ENCODE results near the gene NUTM2G.
"Not testable (repeated sequence)": the region's sequence is repeated elsewhere in the genome, so short reads cannot be mapped to it uniquely, and the experiment has no call there.

The NUTM2G gene, protein sequence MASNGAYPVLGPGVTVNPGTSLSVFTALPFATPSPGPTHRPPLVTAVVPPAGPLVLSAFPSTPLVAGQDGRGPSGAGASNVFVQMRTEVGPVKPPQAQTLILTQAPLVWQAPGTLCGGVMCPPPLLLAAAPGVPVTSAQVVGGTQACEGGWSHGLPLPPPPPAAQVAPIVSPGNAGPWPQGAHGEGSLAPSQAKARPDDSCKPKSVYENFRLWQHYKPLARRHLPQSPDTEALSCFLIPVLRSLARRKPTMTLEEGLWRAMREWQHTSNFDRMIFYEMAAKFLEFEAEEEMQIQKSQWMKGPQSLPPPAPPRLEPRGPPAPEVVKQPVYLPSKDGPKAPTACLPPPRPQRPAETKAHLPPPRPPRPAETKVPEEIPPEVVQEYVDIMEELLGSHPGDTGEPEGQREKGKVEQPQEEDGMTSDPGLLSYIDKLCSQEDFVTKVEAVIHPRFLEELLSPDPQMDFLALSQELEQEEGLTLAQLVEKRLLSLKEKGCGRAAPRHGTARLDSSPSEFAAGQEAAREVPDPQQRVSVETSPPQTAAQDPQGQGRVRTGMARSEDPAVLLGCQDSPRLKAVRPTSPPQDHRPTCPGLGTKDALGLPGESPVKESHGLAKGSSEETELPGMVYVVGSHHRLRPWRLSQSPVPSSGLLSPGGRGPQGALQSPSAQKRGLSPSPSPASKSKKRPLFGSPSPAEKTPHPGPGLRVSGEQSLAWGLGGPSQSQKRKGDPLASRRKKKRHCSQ

DNA sequence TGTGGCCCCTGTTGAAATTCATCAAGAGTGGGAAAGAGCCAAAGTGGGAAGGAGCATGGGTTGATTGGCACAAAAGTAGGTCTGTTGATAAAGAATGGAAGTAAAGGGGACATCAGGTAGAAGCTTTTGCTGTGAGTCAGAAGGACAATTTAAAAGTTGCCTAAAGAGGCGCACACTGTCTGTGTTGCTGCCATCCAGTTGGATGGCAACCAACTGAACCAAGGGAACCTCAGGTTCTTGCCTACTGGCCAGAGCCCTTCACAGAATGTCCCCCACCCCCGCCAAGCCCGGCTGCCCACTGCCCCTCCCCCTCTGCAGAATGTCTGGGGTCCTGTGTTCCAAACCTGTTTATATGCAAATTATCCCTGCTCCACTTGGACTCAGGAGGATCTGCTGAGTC, at the start of gene NUTM2G:
NUTM2G (plus strand) TSS at position 301 of the 400 bp plus-strand sequence. CDS start 182 bp downstream, outside the sequence.
- H3K4me3 ChIP-seq; DNase-seq (ENCODE audit: low spot score in 2 of 2); H3K36me3 ChIP-seq (replicated peaks); H3K27me3 ChIP-seq (ENCODE audit: low read depth); in situ Hi-C loops (cut with MboI; ENCODE audit: low sequenced_read_pairs); H3K9me3 ChIP-seq; H3K4me1 ChIP-seq: not testable (repeated sequence)

DNA sequence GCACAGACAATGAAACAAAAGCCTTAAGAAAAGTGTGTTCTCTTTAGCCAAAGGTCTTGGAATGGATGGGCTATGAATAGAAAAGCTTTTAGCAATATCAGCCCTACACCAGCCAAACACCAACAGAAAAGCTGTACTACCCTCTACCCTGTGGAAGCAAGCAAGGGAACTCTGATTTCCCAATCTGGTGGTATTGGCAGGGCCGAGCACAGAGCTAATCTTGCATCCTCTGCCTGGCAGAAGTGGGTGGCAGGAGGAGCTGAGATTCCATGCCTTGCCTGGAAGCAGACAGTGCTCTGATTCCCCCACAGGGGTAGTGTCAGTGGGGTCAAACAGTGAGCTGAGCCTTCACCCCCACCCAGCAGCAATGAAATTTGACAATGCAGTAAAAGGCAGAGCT, 44.7 kb upstream of the NUTM2G start:
- H3K36me3 ChIP-seq (replicated peaks), result no peaks in the 10 kb centered on the region
- no peak overlapping the region for H3K4me3 ChIP-seq
- in situ Hi-C loops (cut with MboI; ENCODE audit: low sequenced_read_pairs), result no loop called here
- no peak for DNase-seq (ENCODE audit: low spot score in 2 of 2)
- no peaks in the 10 kb centered on the region for H3K27me3 ChIP-seq (ENCODE audit: low read depth)
- H3K9me3 ChIP-seq, result no peaks in the 10 kb centered on the region
- no peaks in the 10 kb centered on the region for H3K4me1 ChIP-seq

DNA sequence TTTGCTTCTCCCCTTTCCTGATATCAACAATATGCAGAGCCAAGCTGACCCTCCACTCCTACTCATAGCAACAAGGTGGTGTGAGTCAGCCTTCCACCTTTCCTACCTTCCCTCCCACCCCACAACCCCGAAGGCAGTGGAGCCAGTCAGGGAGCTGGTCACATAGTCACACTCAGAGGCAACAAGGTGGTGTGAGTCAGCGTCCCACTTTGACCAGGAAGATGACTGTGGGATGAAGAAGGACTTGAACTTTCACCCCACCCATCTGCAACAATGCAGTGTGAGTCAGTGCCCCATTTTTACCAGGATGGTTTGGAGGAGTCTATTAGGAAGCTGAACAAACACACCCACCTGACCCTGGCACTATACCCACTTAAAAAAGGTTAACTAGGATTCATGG, 44.2 kb upstream of the NUTM2G start:
- H3K9me3 ChIP-seq, result no peaks in the 10 kb centered on the region
- no peak overlapping the region for H3K4me3 ChIP-seq
- no peak for DNase-seq (ENCODE audit: low spot score in 2 of 2)
- no peaks in the 10 kb centered on the region for H3K27me3 ChIP-seq (ENCODE audit: low read depth)
- no peaks in the 10 kb centered on the region for H3K36me3 ChIP-seq (replicated peaks)
- no peaks in the 10 kb centered on the region for H3K4me1 ChIP-seq
- in situ Hi-C loops (cut with MboI; ENCODE audit: low sequenced_read_pairs), result no loop called here

DNA sequence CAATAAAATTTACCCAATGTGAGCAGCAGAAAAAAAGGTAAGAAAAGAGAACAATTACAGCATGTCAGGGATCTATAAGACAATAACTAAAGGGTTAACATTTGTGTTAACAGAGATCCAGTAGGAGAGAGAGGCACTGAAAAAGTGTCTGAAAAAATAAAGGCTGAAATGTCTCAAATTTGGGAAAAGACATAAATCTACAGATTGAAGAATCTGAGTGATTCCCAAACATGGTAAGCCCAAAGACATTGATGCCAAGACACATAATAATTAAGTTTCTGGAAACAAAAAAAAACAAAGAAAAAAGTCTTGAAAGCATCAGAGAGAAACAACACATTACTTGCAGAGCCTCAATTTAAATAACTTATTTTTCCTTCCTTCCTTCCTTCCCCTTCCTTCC, 43.2 kb upstream of the NUTM2G start:
- Histone ChIP-seq H3K36me3 (replicated peaks) (no peaks in the 10 kb centered on the region), H3K27me3 (ENCODE audit: low read depth) (no peaks in the 10 kb centered on the region), H3K4me1 (no peaks in the 10 kb centered on the region), H3K9me3 (no peaks in the 10 kb centered on the region), H3K4me3 (no peak overlapping the region)
- in situ Hi-C loops (cut with MboI; ENCODE audit: low sequenced_read_pairs), result no loop called here
- DNase-seq (ENCODE audit: low spot score in 2 of 2), result no peak

DNA sequence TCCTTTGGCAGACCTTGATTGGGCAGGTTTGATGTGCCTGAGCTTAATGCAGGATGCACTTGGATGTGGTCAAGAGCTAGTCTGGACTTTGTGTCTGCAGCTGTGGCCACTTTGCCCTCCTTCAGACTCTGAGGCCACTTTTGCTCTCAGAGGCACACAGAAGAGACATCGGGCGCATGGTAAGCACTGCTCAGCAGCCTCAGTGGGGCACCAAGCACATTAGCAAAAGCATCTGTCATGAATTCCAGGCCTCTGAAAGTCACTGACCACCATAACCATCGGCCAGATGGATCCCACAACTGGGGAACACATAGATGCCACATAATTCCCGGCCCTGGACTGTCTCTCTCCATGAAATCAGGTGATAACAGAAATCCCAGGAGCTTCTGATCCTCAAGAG, 40.1 kb upstream of the NUTM2G start:
- no peaks in the 10 kb centered on the region for H3K4me1 ChIP-seq
- H3K27me3 ChIP-seq (ENCODE audit: low read depth), result no peaks in the 10 kb centered on the region
- H3K4me3 ChIP-seq, result no peak overlapping the region
- in situ Hi-C loops (cut with MboI; ENCODE audit: low sequenced_read_pairs), result no loop called here
- no peak for DNase-seq (ENCODE audit: low spot score in 2 of 2)
- H3K9me3 ChIP-seq, result no peaks in the 10 kb centered on the region
- no peaks in the 10 kb centered on the region for H3K36me3 ChIP-seq (replicated peaks)

DNA sequence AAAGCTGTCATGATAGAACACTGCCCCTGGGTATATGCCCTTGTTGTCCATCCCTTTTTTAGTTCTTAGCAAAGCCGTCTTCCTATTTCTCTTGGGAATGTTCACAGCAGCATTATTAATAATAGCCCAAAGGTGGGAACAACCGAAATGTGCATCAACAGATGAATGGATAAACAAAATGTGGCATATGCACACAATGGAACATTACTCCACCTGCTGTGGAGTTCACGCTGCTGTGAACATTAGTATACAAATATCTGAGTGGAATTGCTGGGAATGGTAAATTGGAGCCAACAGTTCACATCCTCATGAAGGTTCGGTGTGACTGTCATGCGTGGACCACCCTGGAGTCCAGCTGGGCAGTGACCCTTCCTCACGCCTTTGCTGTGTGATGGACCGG, 36.5 kb upstream of the NUTM2G start:
- no peaks in the 10 kb centered on the region for H3K27me3 ChIP-seq (ENCODE audit: low read depth)
- no peak for DNase-seq (ENCODE audit: low spot score in 2 of 2)
- H3K4me1 ChIP-seq, result no peaks in the 10 kb centered on the region
- H3K9me3 ChIP-seq, result no peaks in the 10 kb centered on the region
- no peak overlapping the region for H3K4me3 ChIP-seq
- in situ Hi-C loops (cut with MboI; ENCODE audit: low sequenced_read_pairs), result no loop called here
- H3K36me3 ChIP-seq (replicated peaks), result no peaks in the 10 kb centered on the region

DNA sequence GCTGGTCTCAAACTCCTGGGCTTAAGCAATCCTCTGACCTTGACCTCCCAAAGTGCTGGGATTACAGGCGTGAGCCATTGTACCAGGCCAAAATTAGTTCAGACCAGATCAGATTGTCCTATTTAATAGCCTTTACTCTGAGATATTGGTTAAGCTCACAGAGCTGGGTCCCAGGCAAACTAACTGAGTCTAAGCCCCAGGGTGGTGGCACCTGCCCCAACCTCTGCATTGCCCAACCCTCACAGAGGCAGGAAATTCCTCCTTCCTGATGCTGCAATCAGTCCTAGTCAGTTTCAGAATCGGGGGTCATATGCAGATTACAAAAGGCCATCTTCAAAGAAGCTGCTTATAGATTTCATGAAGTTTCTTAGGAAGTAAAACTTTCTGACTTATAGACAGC, 28.6 kb upstream of the NUTM2G start:
- H3K27me3 ChIP-seq (ENCODE audit: low read depth); in situ Hi-C loops (cut with MboI; ENCODE audit: low sequenced_read_pairs); H3K4me1 ChIP-seq; DNase-seq (ENCODE audit: low spot score in 2 of 2); H3K9me3 ChIP-seq; H3K36me3 ChIP-seq (replicated peaks); H3K4me3 ChIP-seq: not testable (repeated sequence)

DNA sequence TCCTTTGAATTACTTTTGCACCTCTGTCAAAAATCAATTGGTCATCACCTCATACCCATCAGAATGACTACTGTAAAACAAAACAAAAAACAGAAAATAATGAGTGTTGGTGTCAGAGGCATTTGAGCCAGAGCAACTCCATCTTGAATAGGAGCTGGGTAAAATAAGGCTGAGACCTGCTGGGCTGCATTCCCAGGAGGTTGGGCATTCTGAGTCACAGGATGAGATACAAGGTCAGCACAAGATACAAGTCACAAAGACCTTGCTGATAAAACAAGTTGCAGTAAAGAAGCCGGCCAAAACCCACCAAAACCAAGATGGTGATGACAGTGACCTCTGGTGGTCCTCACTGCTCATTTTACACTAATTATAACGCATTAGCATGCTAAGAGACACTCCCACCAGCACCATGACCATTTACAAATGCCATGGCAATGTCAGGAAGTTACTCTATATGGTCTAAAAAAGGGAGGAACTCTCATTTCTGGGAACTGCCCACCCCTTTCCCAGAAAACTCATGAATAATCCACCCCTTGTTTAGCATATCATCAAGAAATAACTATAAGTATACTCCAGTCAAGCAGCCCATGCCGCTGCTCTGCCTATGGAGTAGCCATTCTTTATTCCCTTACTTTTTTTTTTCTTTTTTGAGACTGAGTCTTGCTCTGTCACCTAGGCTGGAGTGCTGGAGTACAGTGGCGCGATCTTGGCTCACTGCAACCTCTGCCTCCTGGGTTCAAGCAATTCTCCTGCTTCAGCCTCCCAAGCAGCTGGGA, 23.5 kb upstream of the NUTM2G start:
- H3K4me3 ChIP-seq; H3K9me3 ChIP-seq; in situ Hi-C loops (cut with MboI; ENCODE audit: low sequenced_read_pairs); H3K36me3 ChIP-seq (replicated peaks); H3K27me3 ChIP-seq (ENCODE audit: low read depth); H3K4me1 ChIP-seq; DNase-seq (ENCODE audit: low spot score in 2 of 2): not testable (repeated sequence)

DNA sequence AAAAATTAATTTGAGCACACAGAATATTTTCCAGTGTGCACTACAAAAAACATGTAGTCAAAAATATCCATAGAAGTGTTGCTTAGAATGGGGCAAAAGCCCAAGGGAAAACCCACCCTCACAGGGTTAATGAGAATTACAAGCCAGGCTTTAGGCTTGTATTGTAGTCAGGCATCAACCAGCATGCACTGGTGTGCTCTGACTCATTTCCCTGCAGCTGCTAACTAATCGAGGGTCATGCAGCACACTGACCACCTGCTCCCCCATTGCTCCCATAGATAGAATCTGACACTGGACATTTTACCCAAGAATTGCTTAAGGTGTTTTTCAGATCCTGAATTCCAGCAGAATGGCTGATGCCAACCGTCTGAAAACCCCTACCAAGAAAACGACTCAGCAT, 20.2 kb upstream of the NUTM2G start:
- H3K4me1 ChIP-seq; DNase-seq (ENCODE audit: low spot score in 2 of 2); H3K4me3 ChIP-seq; H3K27me3 ChIP-seq (ENCODE audit: low read depth); in situ Hi-C loops (cut with MboI; ENCODE audit: low sequenced_read_pairs); H3K9me3 ChIP-seq; H3K36me3 ChIP-seq (replicated peaks): not testable (repeated sequence)

DNA sequence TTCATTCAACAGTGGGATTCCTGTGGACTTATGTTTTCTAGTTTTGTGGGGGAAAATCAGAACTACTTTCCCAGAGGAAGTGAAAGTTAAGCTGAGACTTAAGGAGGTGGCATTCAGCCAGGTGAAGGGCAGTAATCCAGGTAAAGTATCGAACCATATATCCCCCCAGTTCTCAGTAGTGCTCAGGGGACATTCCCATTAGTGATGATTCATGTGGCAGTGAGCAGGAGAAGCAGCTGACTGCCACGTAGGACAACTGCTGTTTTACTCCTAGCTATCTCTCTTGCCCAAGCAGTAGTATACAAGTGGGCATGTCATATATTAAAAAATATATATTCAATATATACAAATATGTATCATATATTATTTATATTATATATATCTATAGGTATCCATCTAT, 13.1 kb upstream of the NUTM2G start:
- H3K4me1 ChIP-seq; in situ Hi-C loops (cut with MboI; ENCODE audit: low sequenced_read_pairs); H3K4me3 ChIP-seq; H3K27me3 ChIP-seq (ENCODE audit: low read depth); H3K36me3 ChIP-seq (replicated peaks); H3K9me3 ChIP-seq; DNase-seq (ENCODE audit: low spot score in 2 of 2): not testable (repeated sequence)

DNA sequence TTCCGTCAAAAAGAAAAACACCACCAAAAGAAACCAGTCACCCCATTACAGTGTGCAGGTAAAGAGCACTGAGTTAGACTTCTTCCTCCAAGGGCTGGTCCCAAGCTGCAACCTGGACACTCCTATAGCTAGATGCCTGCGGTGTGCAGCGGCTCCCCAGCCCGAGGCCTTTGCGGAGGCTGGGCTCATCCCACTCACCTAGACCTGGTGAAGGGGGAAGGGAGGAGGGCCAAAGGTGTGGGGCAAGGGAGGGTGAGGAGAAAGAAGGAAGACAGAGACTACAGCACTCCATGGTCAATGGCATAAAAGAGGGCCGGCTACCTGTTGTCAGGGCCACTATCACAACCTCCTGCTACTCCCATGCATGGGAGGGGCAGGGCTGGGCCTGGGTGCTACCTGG, 12.1 kb upstream of the NUTM2G start:
- H3K4me1 ChIP-seq; H3K36me3 ChIP-seq (replicated peaks); H3K4me3 ChIP-seq; in situ Hi-C loops (cut with MboI; ENCODE audit: low sequenced_read_pairs); H3K27me3 ChIP-seq (ENCODE audit: low read depth); DNase-seq (ENCODE audit: low spot score in 2 of 2); H3K9me3 ChIP-seq: not testable (repeated sequence)

DNA sequence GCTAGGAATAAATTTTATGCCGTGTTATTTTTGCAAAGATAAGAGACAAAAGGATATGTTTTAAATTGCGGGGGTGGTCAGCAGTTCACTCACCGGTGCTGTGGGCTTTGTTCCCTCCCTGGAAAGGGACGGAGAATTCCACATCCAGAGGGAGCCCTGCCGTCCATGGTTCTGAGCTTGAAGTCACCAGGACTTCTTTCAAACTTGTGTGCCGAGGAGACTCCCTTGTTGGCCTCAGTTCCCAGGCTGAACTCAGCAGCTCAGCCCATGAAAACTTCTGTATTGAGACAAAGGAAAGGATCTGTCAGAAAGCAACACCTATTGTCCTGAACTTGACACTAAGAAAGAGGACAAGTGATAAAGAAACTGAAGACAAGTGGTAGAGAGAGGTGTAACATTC, 10.1 kb upstream of the NUTM2G start:
- H3K9me3 ChIP-seq; H3K36me3 ChIP-seq (replicated peaks); H3K27me3 ChIP-seq (ENCODE audit: low read depth); H3K4me3 ChIP-seq; DNase-seq (ENCODE audit: low spot score in 2 of 2); H3K4me1 ChIP-seq; in situ Hi-C loops (cut with MboI; ENCODE audit: low sequenced_read_pairs): not testable (repeated sequence)

DNA sequence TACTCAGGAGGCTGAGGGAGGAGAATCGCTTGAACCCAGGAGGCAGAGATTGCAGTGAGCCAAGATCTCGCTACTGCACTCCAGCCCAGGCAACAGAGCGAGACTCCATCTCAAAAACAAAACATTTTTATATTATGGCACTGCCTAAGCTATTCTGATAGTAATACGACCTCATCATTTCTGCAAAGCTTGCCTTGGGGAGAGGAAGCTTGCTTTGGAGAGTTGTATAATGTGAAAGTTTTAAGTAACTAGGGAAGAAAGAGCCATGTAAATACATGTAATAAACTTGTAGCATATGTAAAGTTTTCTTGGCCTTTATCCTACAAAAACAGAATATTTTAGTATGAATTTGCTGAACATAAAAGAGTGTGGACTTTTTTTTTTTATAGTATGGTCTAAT, 7.8 kb upstream of the NUTM2G start:
- H3K4me1 ChIP-seq; DNase-seq (ENCODE audit: low spot score in 2 of 2); H3K9me3 ChIP-seq; H3K36me3 ChIP-seq (replicated peaks); H3K4me3 ChIP-seq; in situ Hi-C loops (cut with MboI; ENCODE audit: low sequenced_read_pairs); H3K27me3 ChIP-seq (ENCODE audit: low read depth): not testable (repeated sequence)

DNA sequence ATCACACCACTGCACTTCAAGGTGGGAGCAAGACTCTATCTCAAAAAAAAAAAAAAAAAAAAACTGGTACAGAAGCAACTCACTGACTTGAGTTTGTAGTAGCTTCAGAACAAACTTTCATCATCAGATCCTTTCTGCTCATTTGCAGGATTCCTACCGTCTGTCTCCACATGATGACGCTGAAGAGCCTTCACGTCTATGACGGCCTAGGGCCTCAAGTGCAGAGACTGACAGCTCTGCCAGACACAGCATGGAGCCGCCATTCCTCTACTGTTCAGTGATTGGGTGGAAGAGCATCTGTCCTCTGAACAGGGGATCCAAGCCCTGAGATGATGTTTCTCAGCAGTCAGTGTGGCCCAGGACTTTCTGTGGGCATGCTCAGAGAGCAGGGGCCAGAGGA, 3.1 kb upstream of the NUTM2G start:
- H3K4me1 ChIP-seq; H3K27me3 ChIP-seq (ENCODE audit: low read depth); in situ Hi-C loops (cut with MboI; ENCODE audit: low sequenced_read_pairs); H3K9me3 ChIP-seq; H3K36me3 ChIP-seq (replicated peaks); DNase-seq (ENCODE audit: low spot score in 2 of 2); H3K4me3 ChIP-seq: not testable (repeated sequence)

Measured in HAP-1 (cell line).